ENCODE data around the gene PPIL3.

DNA sequence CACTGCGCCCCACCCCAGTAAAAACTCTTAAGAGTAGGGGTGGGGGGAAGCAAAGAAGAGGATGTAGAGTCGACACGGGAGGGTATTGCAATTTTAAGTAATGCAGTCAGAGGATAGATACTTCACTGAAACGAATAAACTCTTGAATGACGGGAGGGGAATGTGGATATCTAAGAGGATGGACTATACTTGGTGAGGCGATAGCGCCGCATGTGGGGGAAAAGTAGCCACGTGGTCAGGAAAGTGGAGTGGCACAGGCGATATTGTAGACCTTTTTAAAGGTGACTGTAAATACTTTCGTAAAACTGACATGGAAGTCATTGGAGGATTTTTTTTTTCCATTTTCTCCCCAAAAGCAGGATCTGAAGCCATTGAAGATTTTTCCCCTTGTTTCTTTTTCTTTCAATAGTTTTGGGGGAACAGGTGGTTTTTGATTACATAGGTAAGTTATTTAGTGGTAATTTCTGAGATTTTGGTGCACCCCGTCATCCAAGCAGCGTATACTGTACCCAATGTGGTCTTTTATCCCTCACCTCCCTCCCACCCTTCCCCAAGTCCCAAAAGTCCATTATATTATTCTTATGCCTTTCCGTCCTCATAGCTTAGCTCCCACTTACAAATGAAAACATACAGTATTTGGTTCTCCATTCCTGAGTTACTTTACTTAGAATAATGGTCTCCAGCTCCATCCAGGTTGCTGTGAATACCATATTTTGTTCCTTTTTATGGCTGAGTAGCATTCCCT is 38.2 kb downstream of the PPIL3 start:
- TF ChIP-seq, protein P1, sequence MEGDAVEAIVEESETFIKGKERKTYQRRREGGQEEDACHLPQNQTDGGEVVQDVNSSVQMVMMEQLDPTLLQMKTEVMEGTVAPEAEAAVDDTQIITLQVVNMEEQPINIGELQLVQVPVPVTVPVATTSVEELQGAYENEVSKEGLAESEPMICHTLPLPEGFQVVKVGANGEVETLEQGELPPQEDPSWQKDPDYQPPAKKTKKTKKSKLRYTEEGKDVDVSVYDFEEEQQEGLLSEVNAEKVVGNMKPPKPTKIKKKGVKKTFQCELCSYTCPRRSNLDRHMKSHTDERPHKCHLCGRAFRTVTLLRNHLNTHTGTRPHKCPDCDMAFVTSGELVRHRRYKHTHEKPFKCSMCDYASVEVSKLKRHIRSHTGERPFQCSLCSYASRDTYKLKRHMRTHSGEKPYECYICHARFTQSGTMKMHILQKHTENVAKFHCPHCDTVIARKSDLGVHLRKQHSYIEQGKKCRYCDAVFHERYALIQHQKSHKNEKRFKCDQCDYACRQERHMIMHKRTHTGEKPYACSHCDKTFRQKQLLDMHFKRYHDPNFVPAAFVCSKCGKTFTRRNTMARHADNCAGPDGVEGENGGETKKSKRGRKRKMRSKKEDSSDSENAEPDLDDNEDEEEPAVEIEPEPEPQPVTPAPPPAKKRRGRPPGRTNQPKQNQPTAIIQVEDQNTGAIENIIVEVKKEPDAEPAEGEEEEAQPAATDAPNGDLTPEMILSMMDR (IDR thresholded peaks at IDR 0.05), result no peak
- no peak for TF ChIP-seq POLR2A (IDR thresholded peaks at IDR 0.05)
- no peak for TF ChIP-seq POLR2AphosphoS5 (IDR thresholded peaks at IDR 0.05)
- no peak for TF ChIP-seq EP300 (IDR thresholded peaks at IDR 0.05)

All from upper lobe of left lung (tissue), 4 donors.